Measurements from ENCODE around the gene ZCCHC7. TPM values are rescaled to one million over a fixed set of nuclear protein-coding genes. Genes with fewer than 3 reads are reported as not detected.

ZCCHC7 gene
- total and polyA plus RNA-seq, 10 of the 15 experiments (the other 5 are each of a cell fraction or from before 2014, with no cell fraction given) = 42.9 to 178 (median 53.3) TPM

GRCh38 chr9:37126214-37126788 is 5.9 kb downstream of the ZCCHC7 start:
- peaks cover 0 to 14% of the 10 kb centered on the region in 2 experiments; a peak in 3 of 4 replicates for H3K36me3 ChIP-seq (ENCODE audit: control insufficient read depth in 2 of 2, insufficient read depth in 2 of 2, low read length in 1 of 2)
- peak; percentile 12; the same call in 2 of the 3 replicates for ATAC-seq
- CTCF ChIA-PET = interaction anchor here (0.8 to 2.0 kb wide), 7 partner anchors 9 to 203 kb away, joined by 3 to 5 read pairs (median 4); no protein-coding TSS in a partner anchor
- H3K27ac ChIP-seq (ENCODE audit: control insufficient read depth, insufficient read depth) = no peak overlapping the region; the same call in 1 of the 2 replicates
- H3K79me2 ChIP-seq (ENCODE audit: control insufficient read depth, insufficient read depth, low read length) = peaks cover 88% of the 10 kb centered on the region
- H3K4me1 ChIP-seq (ENCODE audit: control insufficient read depth, insufficient read depth, low read length) = peaks cover 21% of the 10 kb centered on the region
- intact Hi-C loops (cut with micrococcal nuclease; ENCODE audit: unreplicated experiment) = loop anchor here (10.0 kb wide), 1 partner anchor 252 kb away; no protein-coding TSS in a partner anchor
- no peaks in the 10 kb centered on the region for H4K20me1 ChIP-seq (ENCODE audit: control insufficient read depth, insufficient read depth)
- H3K9me3 ChIP-seq (replicated peaks; ENCODE audit: control insufficient read depth, insufficient read depth, low read length) = no peaks in the 10 kb centered on the region
- 92% methylated on average over 6 of the region's 6 CpGs for WGBS (ENCODE audit: insufficient coverage, insufficient replicate concordance, low lambda C conversion rate, missing lambda C conversion rate)
- no peak overlapping the region for H2AFZ ChIP-seq (ENCODE audit: control insufficient read depth, low read depth, low read length)
- no peaks in the 10 kb centered on the region for H3K27me3 ChIP-seq (replicated peaks in 1 of 2; ENCODE audit: control insufficient read depth in 2 of 2, insufficient read depth in 2 of 2, low read length in 1 of 2)
- no peak overlapping the region for H3K4me3 ChIP-seq
- POLR2A ChIA-PET = interaction anchor here (0.6 to 5.9 kb wide), 4 partner anchors 10 to 182 kb away, joined by 3 to 50 read pairs (median 4); no protein-coding TSS in a partner anchor
- peak overlapping the region; percentile 65 for H3K4me2 ChIP-seq (ENCODE audit: control insufficient read depth, insufficient read depth)
- in situ Hi-C loops (cut with MboI) = no loop called here
- DNase-seq (ENCODE audit: low read depth, low spot score) = no peak
- RAD21 ChIA-PET (ENCODE audit: unreplicated experiment) = interaction anchor here (0.6 to 5.9 kb wide), 7 partner anchors 11 to 203 kb away, joined by 3 to 76 read pairs (median 4); no protein-coding TSS in a partner anchor
- SMC1A ChIA-PET (ENCODE audit: uncharacterized antibody, unreplicated experiment) = interaction anchor here (0.7 to 5.9 kb wide), 12 partner anchors 11 to 171 kb away, joined by 3 to 99 read pairs (median 4); no protein-coding TSS in a partner anchor
- FAIRE-seq = no peak
- no peak overlapping the region for H3K9ac ChIP-seq (ENCODE audit: control insufficient read depth, insufficient read depth, low read length)
- BruUV-seq (replicated peaks) = no TSS peak
- TF ChIP-seq NR2C1 (IDR thresholded peaks at IDR 0.05) (peak; percentile 72), CUX1 (IDR thresholded peaks at IDR 0.05; ENCODE audit: insufficient replicate concordance, low read depth, low read length) (no peak), CREM (IDR thresholded peaks at IDR 0.05; ENCODE audit: low read depth) (0 out of 2 replicates have a peak, but pooled peaks have one; percentile 20), JUNB (IDR thresholded peaks at IDR 0.05) (peak; percentile 56), NBN (IDR thresholded peaks at IDR 0.05) (no peak), YY1 (IDR thresholded peaks at IDR 0.05; ENCODE audit: low read depth, low read length) (no peak), HDAC6 (IDR thresholded peaks at IDR 0.05; ENCODE audit: unreplicated experiment) (no peak), ATF7 (IDR thresholded peaks at IDR 0.05; ENCODE audit: low read depth) (peak; percentile 85), NKRF (conservative IDR thresholded peaks at IDR 0.05) (no peak), HSF1 (IDR thresholded peaks at IDR 0.05; ENCODE audit: low read depth, low read length) (no peak), GABPA (IDR thresholded peaks at IDR 0.05; ENCODE audit: low read depth) (no peak), POU2F2 (IDR thresholded peaks at IDR 0.05; ENCODE audit: borderline replicate concordance, low read depth, low read length) (no peak), NR2F1 (conservative IDR thresholded peaks at IDR 0.05) (peak; percentile 54), SPI1 (IDR thresholded peaks at IDR 0.05; ENCODE audit: borderline replicate concordance, insufficient read depth, low read depth, low read length) (no peak), NFXL1 (IDR thresholded peaks at IDR 0.05; ENCODE audit: borderline replicate concordance) (no peak), ZNF217 (IDR thresholded peaks at IDR 0.05) (no peak)

All from GM12878 (cell line).